Duodenal mucosa (tissue), 2 donors: ENCODE measurements around the gene MAP4K4.

ENCODE experiments used
- H3K27ac ChIP-seq: one replicate; pipeline ENCODE4 v1.7.0; 2013; ENCODE audit warnings: low read depth, low read length
- H3K27me3 ChIP-seq, 2 donors: one replicate each; pipeline ENCODE4 v1.7.0; 2013; ENCODE audit warnings: low read length in 2 of 2, control low read depth in 1 of 2; ENCODE audit not compliant: insufficient read depth in 2 of 2, control insufficient read depth in 1 of 2
- H3K36me3 ChIP-seq, 2 donors: one replicate each; pipeline ENCODE4 v1.7.0; 2013; ENCODE audit warnings: low read length in 2 of 2, control low read depth in 1 of 2; ENCODE audit not compliant: insufficient read depth in 2 of 2, control insufficient read depth in 1 of 2
- H3K4me1 ChIP-seq, 2 donors: one replicate each; pipeline ENCODE4 v1.7.0; 2013; ENCODE audit warnings: low read length in 2 of 2, control low read depth in 1 of 2; ENCODE audit not compliant: insufficient read depth in 2 of 2, control insufficient read depth in 1 of 2
- H3K4me3 ChIP-seq, 2 donors: one replicate each; pipeline ENCODE4 v1.7.0; 2013; ENCODE audit warnings: low read length in 2 of 2, low read depth in 1 of 2
- H3K9ac ChIP-seq, 2 donors: one replicate each; pipeline ENCODE4 v1.7.0; 2013; ENCODE audit warnings: low read length in 2 of 2, low read depth in 1 of 2
- H3K9me3 ChIP-seq, 2 donors: one replicate each; pipeline ENCODE4 v1.7.0; 2013; ENCODE audit warnings: low read length in 2 of 2, control low read depth in 1 of 2; ENCODE audit not compliant: control insufficient read depth in 1 of 2

The MAP4K4 gene

GRCh38 chr2:101692041-101692440 is 5.5 kb upstream of the MAP4K4 start:
- H3K36me3 ChIP-seq = no peaks in the 10 kb centered on the region

DNA sequence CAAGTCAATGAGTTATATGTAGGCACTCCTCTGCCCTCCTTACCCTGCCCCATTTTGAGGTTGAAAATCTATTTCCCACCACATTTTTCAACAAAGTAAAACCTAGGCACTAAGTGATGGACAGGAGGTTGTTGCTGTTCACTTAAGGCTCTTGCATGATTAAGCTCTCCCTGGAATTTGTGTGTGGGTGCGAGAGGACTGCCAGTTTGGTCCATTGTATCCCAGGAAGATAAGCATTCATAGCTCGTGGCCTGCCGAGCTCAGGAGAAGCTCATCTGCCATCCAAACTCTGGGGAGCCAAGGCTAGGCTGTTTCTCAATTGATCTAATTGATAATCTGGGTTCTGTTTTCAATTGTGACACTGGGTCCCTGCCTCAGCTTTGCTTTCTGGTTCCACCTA is 4.7 kb upstream of the MAP4K4 start:
- H3K9me3 ChIP-seq = no peaks in the 10 kb centered on the region
- no peak overlapping the region for H3K4me3 ChIP-seq
- no peak overlapping the region for H3K27ac ChIP-seq
- H3K36me3 ChIP-seq = no peaks in the 10 kb centered on the region
- no peaks in the 10 kb centered on the region for H3K27me3 ChIP-seq
- no peak overlapping the region for H3K9ac ChIP-seq
- H3K4me1 ChIP-seq = peaks cover 3 to 18% of the 10 kb centered on the region in 2 donors

More at GRCh38 chr2:101692041-101692440, 5.5 kb upstream of the MAP4K4 start:
- no peak overlapping the region for H3K9ac ChIP-seq
- H3K4me1 ChIP-seq = peaks cover 3 to 17% of the 10 kb centered on the region in 2 donors
- H3K27me3 ChIP-seq = no peaks in the 10 kb centered on the region
- H3K27ac ChIP-seq = no peak overlapping the region
- no peak overlapping the region for H3K4me3 ChIP-seq
- H3K9me3 ChIP-seq = no peaks in the 10 kb centered on the region

DNA sequence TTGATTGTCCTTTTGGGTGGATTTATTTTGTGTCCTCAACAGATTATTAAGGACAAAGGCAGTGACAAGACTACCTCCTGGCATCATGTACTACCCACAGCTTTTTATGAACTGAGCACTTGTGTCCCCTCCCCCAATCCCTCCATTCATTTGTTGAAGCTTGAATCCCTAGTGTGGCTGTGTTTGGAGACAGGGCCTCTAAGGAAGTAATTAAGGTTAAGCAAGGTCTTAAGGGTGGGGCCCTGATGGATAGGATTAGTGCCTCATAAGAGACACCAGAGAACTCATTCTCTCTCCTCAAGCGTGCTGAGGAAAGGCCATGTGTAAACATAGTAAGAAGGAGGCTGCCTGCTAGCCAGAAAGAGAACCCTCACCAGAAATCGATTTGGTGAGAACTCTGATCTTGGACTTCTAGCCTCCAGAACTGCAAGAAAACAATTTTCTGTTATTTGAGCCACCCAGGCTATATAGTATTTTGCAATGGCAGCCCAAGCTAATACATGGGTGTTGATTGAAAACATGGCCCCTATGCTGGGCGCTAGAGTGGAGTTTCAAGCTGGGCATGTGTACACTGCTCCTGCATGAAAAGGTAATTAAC is 3.4 kb upstream of the MAP4K4 start:
- no peaks in the 10 kb centered on the region for H3K36me3 ChIP-seq
- no peaks in the 10 kb centered on the region for H3K27me3 ChIP-seq
- H3K27ac ChIP-seq = no peak overlapping the region
- no peaks in the 10 kb centered on the region for H3K9me3 ChIP-seq
- no peak overlapping the region for H3K9ac ChIP-seq
- no peak overlapping the region for H3K4me3 ChIP-seq
- peaks cover 9 to 18% of the 10 kb centered on the region in 2 donors for H3K4me1 ChIP-seq

GRCh38 chr2:101696272-101697123 is 1.0 kb upstream of the MAP4K4 start:
- peaks cover 10 to 20% of the 10 kb centered on the region in 2 donors for H3K4me1 ChIP-seq
- peak overlapping the region; percentile 52 to 60 for H3K9ac ChIP-seq
- H3K9me3 ChIP-seq = no peaks in the 10 kb centered on the region
- peak overlapping the region; percentile 76 to 79 for H3K4me3 ChIP-seq
- H3K27ac ChIP-seq = peak overlapping the region; percentile 32
- H3K36me3 ChIP-seq = no peaks in the 10 kb centered on the region
- H3K27me3 ChIP-seq = no peaks in the 10 kb centered on the region

- Histone ChIP-seq H3K4me3 (peak overlapping the region; percentile 80 to 87), H3K27ac (no peak overlapping the region), H3K4me1 (peaks cover 10 to 20% of the 10 kb centered on the region in 2 donors), H3K36me3 (no peaks in the 10 kb centered on the region), H3K9ac (peak overlapping the region; percentile 73), H3K9me3 (no peaks in the 10 kb centered on the region), H3K27me3 (no peaks in the 10 kb centered on the region)
These were observed 722 bp downstream of the MAP4K4 start for GRCh38 chr2:101698014-101698843.

DNA sequence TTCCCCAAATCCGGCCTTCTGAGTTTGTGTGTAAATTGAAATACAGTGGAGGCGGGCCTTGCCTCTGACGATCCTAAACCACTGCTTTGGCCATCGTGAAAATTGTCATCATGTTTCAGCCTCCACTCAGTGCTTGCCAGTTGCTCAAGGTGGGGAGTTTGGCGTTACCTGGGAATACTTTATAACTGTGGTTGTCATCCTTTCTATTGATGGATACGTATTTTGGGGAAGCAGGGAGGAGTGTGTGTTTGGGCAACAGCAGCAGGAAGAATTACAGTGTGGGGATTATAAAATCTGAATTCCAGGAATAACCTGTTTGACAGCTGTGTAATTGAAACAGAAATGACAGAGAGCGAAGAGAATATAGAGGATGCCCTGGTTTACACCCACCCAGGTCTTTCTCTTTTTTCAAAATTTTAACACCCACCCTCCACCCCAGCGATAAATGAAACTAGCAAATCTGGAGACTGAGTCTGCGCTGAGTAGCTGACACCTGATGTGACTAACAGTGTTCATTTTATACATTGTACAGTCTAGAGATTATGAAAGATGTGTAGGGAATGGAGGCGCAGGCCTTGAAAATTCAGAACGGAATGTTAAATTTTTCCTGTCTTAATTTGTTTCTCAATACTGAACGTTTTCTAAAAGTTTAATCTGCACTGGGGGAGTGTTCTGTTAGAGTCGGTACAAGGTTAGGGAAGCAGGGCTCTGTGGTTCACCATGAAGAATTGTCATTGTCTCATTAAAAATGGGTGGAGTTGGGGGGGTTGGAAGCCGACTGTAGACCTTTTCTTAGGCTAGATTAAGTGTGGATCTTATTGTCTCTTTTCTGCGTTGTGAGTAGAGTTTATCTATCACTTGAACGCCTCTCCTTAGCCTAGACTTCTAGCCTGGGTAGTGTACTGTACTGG is 1.6 kb downstream of the MAP4K4 start:
- Histone ChIP-seq H3K27ac (no peak overlapping the region), H3K4me3 (peak overlapping the region; percentile 80 to 87), H3K36me3 (no peaks in the 10 kb centered on the region), H3K9me3 (no peaks in the 10 kb centered on the region), H3K9ac (peak overlapping the region; percentile 73), H3K27me3 (no peaks in the 10 kb centered on the region), H3K4me1 (peaks cover 10 to 20% of the 10 kb centered on the region in 2 donors)

- no peak overlapping the region for H3K27ac ChIP-seq
- no peak overlapping the region for H3K9ac ChIP-seq
- H3K4me1 ChIP-seq = peaks cover 10 to 23% of the 10 kb centered on the region in 2 donors
- no peaks in the 10 kb centered on the region for H3K9me3 ChIP-seq
- peak overlapping the region; percentile 80 to 87 for H3K4me3 ChIP-seq
- H3K36me3 ChIP-seq = no peaks in the 10 kb centered on the region
- no peaks in the 10 kb centered on the region for H3K27me3 ChIP-seq
These were observed 2.4 kb downstream of the MAP4K4 start for GRCh38 chr2:101699755-101700461.

DNA sequence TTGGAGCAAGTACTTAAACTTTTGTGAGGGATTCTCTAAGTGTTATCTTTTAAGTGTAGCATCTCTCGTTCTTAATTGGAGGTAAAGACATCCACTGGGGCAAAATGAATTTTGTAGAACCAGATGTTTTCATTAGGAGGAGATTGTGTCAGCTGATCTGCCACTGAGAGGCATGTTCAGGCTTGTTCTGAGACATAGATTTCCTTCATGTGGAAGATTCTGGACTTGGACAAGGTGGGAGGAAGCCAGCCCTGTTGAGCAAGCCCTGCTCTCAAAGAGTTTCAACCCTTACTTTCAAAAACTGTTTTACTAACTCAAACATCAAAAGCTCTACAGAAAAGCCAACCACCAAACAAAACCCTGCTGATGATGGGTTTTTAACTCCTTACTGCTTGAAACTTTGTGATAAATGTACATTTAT is 6.5 kb downstream of the MAP4K4 start:
- no peaks in the 10 kb centered on the region for H3K27me3 ChIP-seq
- peaks cover 0 to 35% of the 10 kb centered on the region in 2 donors for H3K4me1 ChIP-seq
- H3K4me3 ChIP-seq = no peak overlapping the region
- no peak overlapping the region for H3K9ac ChIP-seq
- H3K9me3 ChIP-seq = no peaks in the 10 kb centered on the region
- H3K27ac ChIP-seq = no peak overlapping the region
- no peaks in the 10 kb centered on the region for H3K36me3 ChIP-seq
